Testis (tissue), 2 donors: ENCODE results near the gene GUCY1A2.

ENCODE experiments used
- CTCF ChIP-seq, 3 experiments: fragments of 450-650 bp in 2 of 3; fragments of 200-600 bp in 1 of 3; sonication (generic) in 1 of 3; IDR thresholded peaks; one replicate each; pipeline ENCODE4 v1.5.1; 2016 to 2019; ENCODE audit warnings: antibody characterized with exemption in 3 of 3, mild to moderate bottlenecking in 2 of 3, moderate library complexity in 1 of 3
- POLR2A ChIP-seq: fragments of 450-650 bp; IDR thresholded peaks from one replicate; pipeline ENCODE4 v1.6.1; 2017; ENCODE audit warnings: antibody characterized with exemption, mild to moderate bottlenecking, moderate library complexity

DNA sequence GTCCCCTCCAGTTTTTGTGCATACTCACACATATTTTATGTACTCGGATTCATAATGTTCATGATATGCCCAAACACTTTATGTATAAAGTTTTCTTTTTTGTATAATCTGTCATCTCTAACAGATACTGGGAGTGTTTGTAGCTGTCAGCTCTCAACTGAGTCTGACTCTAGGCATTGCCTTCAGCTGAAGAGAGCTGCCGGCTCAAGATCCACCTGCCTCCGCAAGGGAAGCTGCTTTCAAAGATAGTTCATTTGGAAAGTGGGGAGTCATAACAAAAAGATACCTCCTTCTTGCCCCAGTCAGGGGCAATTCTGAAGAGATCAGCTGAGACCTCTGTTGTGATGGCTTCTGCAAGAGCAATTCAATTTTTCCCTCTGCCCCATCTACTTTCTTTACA is 58.9 kb downstream of the GUCY1A2 start:
- TF ChIP-seq CTCF (IDR thresholded peaks at IDR 0.05) (no peak), POLR2A (no peak)
